ENCODE results near the gene ADGRA1.
A peak's percentile ranks its signal among the peaks of the same experiment; 100 is the strongest.

Gene ADGRA1

DNA sequence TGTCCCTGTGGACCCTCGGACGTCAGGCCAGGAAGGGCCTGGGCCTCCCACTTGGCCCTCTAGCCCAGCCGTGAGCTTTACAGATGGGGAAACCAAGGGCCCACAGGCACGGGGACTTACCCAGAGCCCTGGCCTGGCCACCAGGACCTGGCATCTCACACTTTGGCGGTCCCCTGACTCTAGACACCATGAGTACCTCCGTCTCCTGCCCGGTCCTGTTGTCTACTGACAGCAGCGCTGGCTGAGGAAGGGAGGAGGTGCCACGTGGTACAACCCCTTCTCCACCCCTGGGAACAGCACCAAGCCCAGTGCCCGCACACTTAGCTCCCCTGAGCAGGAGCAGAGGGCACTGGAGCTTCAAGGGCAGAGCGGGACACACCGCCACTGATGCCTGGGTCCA, 26.1 kb downstream of the ADGRA1 start:
- no peak for DNase-seq

DNA sequence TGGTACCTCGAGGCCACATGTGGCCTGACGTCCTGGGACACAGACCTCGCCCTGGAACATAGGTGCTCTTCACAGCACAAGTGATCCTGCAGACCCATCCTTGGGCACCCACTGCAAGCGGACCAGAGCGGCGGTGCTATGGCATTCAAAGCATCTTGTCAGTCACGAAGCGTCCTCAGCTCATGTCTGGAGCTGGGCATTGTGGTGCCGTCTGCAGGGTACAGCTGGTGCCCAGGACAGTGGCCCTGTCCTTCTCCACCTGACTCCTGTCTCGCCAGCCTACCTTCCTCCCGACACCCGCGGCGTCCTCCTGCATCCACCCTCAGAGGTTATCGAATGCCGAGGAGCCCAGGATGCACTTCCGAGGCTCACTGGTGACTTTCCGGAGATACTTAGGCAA, 26.5 kb downstream of the ADGRA1 start:
- no peak for DNase-seq

DNA sequence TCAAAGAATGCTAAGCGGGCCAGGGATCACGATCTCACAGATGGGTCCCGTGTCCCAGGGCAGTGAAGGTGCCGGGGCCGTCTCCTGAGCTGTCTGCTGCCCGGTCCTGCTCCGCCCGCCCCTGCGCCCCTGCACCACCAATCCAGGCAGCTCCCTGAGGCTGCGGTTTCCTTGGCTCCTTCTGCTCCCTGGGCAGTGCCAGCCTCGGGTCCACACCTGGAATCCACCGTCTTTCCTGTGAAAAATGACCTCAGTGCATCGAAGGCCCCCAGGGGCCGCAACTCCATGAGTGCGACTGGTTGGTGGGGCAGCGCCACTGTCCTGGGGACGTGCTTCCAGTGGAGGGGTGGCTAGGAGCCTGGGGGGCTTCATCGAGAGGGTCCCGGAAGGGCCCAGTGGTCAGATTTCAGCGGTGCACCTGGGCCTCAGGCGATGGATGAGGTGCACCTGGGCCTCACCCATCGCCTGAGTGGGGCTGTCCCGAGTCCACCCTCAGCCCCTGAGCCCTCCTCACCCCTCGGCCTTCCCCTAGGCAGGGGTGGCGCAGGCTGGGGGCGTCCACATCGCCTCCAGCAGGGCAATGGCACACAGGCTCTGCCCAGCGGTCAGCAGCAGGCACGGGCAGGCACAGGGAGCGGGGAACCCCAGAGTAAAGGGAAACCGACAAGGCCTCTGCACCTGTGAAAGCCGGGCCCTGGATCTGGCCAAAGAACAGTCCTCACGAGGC, 27.2 kb downstream of the ADGRA1 start:
- no peak for DNase-seq

DNA sequence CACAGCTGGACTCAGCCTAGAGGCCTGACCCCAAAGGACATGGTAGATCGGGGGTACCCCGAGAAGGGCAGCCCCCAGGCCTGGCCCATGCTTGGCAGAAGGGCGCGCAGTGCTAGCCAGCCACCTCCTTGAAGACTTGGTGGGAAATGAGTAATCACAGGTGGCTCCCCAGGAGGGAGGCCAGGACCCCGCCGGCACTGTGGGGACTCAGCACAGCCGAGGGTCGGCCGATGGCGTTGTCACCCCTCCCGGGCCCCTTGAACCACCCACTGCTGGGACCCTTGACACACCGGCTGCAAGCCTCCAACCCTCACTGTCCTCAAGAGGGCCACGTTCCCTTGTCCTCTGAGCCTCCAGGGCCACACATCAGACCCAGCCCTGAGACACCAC, 27.7 kb downstream of the ADGRA1 start:
- no peak for DNase-seq

DNA sequence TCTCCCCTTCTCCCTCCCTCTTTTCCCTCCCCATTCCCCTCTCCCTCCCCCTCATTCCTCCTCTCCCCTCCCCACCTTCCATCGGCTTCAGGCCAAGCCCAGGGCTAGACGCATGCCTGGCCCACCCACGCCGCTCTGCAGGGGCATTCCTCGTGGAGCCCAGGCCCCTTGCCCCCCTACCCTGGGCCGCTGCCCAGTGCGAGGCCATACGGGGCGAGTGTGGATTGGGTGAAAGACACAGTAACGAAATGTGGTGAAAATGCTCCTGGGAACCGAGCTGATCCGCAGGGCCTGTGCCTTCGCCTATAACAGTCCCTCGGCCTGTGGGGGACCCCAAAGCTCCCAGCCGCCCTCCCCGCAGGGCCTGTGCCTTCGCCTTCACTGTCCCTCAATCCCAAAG, 28.3 kb downstream of the ADGRA1 start:
- DNase-seq, result no peak

DNA sequence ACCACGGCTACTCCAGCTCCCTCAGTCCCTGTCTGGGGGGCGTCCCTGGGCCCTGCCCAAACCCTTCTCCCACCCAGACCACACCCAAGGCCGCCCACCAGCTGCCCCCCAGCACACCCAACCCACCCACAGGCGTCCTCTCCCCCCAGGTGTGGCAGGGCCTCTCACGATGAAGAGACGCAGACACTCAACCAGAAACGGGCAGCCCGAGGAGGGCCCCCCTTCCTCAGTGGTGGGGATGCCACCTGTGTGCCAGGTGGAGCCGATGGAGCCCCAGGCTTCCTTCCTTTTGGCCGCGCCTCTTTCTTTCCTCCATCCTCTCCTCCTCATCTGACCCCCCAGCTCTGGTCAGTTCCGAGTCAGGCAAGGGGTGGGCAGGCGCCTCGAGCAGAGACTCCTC, 28.7 kb downstream of the ADGRA1 start:
- DNase-seq, result no peak

DNA sequence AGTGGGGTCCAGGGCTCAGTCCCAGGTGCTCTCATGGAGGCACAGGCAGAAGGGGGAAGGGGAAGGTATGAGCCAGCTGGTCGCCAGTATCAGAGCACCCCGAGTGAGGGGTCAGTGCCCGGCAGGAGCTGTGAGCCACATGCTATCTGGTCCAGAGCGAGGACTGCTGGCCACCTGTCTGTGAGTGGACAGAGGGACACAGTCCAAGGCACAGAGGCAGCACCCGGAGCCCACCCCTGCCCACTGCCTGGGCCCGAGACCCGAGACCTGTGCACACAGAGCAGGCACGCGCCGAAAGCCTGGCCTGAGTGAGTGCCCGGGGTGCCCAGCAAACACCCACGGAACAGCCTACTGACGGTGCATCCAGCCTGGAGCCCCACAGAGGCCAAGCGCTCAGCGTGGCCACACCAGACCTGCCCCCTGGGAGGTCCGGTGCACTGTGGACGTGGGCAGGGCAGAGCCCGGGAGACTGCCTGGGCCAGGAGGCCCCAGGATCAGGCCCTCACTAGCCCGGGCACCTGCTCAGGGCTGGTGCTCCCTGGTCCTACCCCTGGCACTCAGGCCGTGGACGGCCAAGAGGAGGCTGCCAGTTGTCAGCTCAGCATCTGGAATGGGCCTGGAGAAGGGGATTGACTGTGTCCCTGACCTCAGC, 29.4 kb downstream of the ADGRA1 start:
- no peak for DNase-seq

DNA sequence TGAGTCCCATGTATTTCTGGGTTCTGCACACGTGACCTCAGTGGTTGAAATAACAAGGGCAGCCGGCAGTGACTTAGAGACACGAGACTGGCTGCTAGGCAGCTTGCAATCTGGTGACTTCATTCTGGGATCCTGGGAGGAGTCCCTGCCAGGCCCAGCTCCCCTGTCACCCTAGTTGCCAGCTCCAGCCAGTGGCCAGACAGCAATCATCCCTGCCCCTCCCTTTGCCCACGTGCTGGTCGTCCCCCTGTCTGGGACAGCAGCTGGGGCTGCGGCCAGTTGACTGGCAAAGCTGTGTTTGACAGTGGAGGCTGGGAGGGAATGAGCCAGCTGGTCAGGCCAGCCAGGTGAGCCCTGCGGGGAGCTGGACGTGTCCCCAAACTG, 30.0 kb downstream of the ADGRA1 start:
- no peak for DNase-seq

DNA sequence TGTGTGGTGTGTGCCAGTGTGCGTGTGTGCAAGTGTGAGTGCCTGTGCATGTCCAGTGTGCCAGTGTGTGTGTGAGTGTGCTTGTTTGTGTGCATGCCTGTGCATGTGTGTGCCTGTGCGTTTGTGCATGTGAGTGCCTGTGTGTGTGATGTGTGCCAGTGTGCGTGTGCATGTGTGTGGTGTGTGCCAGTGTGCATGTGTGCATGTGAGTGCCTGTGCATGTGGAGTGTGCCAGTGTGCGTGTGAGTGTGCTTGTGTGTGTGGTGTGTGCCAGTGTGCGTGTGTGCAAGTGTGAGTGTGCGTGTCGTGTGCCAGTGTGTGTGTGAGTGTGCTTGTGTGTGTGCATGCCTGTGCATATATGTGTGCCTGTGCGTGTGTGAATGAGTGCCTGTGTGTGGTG, 33.8 kb downstream of the ADGRA1 start:
- no peak for DNase-seq

DNA sequence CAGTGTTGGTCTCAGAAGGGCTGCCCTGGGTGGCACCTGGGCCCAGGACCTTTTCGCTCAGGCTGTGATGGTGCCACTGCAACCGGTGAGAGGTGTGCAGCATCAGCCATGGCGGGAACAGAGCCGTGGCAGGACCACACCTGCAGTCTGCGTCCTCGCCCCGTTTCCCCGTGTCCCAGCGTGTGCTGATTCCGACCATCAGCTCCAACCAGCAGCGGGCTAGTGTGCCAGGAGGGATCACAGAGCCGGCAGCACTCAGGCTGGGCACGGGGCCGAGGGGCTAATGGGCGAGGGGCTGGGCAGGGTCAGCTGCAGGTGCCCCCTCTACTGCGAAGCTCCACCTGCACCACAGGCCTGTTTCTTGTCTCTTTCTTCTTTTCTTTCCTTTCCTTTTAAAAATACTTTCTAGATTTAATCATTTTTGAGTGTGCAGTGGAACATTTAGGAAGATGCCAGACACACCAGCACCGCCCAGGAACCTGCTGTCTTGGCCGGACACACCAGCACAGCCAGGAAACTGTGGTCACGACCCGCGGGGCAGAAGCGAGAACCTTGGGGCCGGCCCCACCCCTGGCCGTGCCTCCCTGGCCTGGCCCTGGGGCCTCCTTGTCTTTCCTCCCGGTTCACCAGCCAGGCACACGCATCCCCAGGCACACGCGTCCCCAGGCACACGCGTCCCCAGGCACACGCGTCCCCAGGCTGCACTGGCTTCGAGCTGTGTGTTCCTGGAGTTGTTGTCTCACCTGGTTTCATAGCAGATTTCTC, 34.6 kb downstream of the ADGRA1 start:
- DNase-seq, result no peak

DNA sequence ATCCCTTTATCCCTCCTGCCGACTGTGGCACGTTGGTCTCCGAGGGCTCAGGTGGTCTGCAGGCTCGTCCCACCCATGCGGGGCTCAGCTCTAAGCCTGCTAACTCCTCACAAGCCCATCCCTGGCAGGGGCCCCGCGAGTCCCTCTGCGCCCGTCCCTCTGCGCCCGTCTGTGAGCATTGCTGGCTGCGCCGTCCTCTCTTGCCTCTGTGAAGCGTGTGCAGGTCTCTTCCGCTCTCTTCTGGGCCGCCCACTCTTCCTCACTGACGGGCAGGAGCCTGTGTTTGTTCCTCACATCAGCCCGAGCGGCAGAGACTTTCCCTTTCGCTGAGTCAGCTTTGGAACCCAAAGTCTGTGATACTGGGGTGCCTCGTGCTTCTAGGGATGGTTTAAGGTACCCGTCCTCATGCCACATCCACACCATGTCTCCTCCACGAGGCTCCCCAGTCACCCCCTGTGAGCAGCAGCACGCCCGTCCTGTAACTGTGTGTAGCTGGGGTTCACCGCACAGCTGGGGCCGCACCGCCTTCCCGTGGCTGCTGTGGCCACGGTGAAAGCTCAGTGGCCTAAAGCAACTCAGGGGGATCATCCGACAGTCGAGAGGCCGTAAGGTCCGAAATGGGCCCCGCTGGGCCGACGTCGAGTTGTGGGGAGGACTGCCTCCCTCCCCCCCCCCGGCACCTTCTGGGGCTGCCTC, 35.5 kb downstream of the ADGRA1 start:
- no peak for DNase-seq

DNA sequence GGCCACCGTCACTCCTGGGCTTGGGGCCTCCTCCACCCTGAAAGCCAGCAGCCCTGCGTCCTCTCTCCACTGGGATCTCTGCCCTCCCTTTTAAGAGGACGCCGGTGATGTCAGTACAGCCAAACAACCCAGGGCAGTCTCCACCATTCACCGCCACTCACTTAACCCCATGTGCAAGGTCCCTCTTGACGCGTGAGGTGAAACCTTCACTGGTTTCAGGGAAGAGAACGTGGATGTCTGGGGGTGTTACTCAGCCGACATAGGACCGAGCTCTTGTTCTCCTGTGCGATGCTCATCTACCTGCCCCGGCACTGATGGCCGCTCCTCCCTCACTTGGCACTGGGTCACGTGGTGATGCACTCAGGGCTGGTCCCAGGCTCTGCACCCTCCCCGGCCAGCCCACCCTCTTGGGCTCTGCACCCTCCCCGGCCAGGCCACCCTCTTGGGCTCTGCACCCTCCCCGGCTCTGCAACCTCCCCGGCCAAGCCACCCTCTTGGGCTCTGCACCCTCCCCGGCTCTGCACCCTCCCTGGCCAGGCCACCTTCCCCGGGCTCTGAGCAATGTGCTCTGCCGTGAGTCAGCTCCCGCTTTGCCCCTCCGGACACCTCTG, 36.1 kb downstream of the ADGRA1 start:
- DNase-seq, result no peak

DNA sequence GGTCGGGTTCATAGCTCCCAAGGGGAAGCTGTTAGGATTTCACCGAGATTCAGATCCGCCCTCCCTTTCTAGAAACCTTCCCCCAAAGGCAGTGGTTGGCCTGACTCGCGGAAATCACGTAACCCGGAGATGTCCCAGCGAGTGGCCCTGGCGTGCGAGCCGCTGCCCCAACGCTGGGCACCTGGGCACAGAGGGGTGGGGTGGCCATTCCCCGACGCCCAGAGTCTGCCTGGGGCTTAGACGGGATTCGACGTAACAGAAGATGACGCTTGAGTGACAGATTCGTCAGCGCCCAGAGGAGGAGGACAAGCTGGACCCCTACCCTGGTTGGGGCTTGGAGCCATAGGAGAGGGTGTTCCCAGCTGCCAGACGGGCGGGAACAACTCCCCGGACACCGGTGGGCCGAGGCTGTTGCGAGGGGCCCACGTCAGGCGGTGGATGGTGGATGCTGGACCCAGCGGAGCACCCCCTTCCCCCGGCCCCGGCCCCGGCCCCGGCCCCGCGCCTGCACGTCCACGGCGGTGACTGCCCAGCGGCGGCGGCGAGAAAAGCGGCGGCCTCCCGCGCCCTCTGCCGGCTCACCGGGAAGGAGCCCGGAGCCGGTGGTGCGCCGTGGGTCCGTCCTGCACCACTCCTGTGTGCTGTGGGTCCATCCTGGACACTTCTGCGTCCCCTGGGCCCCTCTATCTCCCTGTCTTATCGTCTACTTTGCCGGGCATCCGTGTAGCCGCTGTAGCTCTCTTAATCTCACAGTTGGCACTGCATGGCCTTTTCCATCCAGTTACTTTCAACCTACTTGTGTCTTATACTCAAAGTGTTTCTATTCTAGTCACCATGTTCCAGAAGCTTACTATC, 36.9 kb downstream of the ADGRA1 start:
- peak in 1 of 3 experiments; percentile 3 for DNase-seq

DNA sequence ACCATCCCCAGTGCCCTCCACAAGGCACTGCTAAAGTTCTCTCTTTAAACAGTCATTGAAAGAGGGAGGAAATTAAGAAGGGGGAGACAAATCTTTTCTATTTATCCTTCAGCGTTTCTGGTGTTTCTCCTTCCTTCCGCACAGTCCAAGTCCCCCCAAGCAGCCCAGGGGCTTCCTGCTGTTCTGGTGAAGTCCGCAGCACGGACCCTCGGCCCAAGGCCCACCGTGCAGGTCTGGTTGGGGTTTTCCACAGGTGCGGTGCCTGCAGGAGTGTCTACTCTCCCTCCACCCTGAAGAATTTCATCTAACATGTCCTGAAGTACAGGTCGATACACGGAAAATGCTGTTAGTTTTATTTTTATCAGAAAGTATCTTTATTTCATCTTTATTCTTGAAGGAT, 38.2 kb downstream of the ADGRA1 start:
- no peak for DNase-seq

DNA sequence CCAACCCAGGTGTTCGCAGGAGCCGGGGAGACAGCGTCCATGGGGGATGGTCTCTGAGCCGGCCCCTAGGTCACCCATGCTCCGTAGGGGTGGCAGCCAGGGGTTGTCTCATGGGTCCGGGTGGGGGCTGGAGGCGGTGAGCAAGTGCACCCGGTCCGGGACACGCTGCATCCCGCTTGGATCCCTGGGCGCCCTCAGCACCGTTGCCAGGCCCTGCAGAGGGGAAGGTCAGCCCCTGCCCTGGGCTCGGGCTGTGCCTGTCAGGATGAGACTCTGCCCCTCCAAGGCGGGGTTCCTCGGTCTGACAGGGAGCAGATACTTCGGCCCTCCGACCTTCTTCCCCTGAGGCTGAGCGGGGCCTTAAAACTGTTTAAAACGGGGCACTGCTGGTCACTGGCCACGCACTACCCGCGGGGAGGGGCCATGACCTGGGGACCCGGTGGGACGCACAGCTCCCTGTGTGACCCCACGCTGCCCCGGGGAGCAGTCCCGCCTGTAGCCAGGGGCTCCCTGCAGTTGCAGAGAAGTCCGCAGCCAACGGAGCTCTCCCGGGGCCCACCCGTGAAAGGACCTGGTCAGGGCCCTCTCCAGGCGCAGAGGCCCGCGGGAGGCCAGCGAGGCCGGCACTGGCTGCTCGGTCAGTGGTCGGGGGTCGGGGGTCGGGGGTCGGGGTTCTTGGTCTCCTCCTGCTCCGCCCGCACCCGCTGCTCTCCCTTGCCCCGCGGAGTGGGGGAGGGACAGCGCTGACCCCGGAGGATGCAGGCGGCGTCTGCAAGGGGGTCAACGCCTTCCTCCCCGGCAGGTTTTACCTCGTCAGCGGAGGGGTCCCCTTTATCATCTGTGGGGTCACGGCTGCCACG, 38.9 kb downstream of the ADGRA1 start:
- no peak for DNase-seq

DNA sequence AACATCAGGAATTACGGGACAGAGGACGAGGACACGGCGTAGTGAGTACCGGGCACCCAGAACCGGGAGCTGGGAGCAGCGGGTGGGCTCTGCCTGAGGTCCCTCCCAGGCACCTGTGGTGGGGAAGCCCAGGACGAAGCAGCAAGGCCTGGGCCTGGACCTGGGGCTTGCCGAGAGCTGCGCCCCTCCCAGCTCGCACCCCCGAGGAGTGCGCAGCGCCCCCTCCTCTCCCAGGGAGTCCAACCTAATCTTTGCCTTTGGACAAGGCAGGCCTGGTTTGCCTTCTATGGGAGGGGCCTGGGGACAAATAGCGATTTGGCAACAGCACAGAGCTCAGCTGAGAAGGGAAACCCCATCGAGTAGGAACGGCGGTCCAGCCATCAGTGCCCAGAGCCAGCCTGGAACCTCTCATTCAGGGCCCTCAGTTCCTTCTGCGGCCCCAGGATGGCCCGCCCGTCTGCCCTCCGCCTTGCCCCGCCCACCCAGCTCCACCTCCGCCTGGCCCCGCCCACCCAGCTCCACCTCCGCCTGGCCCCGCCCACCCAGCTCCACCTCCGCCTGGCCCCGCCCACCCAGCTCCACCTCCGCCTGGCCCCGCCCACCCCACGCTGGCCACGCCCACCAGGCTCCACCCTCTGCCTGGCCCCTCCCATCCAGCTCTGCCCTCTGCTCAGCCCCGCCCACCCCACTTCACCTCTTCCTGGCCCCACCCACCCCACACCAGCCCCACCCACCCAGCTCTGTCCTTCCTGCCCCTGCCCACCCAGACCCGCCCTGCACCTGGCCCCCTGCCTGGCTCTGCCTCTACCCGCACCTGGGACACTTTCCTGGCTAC, 39.8 kb downstream of the ADGRA1 start:
- no peak for DNase-seq

DNA sequence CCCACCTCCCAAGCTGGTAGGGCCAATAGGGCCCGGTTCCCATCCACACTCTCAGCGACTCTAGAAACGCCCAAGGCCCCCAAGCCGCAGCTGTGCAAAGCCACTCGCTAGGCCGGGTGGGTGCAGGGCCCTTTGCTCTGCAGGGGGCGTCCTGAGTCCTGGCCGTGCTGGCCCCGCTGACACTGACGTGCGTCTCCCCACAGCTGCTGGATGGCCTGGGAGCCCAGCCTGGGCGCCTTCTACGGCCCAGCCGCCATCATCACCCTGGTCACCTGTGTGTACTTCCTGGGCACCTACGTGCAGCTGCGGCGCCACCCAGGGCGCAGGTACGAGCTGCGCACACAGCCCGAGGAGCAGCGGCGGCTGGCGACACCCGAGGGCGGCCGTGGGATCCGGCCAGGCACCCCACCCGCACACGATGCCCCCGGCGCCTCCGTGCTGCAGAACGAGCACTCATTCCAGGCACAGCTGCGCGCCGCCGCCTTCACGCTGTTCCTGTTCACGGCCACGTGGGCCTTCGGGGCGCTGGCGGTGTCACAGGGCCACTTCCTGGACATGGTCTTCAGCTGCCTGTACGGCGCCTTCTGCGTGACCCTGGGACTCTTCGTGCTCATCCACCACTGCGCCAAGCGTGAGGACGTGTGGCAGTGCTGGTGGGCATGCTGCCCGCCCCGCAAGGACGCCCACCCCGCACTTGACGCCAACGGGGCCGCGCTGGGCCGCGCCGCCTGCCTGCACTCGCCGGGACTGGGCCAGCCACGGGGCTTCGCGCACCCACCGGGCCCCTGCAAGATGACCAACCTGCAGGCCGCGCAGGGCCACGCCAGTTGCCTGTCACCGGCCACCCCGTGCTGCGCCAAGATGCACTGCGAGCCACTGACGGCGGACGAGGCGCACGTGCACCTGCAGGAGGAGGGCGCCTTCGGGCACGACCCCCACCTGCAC, 40.7 kb downstream of the ADGRA1 start:
- DNase-seq, result no peak

DNA sequence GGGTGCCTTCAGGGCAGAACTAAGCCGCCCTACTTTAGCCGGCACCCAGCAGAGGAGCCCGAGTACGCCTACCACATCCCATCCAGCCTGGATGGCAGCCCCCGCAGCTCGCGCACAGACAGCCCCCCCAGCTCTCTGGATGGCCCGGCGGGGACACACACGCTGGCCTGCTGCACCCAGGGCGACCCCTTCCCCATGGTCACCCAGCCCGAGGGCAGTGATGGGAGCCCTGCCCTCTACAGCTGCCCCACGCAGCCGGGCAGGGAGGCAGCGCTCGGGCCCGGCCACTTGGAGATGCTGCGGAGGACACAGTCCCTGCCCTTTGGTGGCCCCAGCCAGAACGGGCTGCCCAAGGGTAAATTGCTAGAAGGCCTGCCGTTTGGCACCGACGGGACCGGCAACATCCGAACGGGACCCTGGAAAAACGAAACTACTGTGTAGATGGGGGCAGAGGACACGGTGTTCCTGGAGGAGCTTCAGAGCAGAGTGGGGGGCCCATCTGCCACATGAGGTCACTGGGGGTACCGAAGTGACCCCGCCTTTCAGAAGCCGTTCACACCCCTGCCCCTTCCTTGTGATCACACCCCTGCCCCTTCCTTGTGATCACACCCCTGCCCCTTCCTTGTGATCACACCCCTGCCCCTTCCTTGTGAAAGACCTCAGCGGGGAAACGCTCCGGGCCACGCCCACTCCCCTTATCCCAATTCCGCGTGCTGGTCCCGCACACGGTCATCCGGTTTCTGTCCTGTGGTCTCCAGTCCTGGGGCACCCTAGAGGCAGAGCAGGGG, 41.5 kb downstream of the ADGRA1 start:
- no peak for DNase-seq

All from NCI-H1417 (cell line).